Transverse colon (tissue), 3 donors: Measurements from ENCODE around the gene PITPNC1.

Experiments
- CTCF ChIP-seq, 5 experiments: fragments of 200-600 bp in 3 of 5; fragments of 450-650 bp in 2 of 5; sonication (generic) in 3 of 5; IDR thresholded peaks; 1 replicate in 2 of 5; 2 replicates in 3 of 5; pipeline ENCODE4 v1.5.1; 2016 to 2017; ENCODE audit warnings: antibody characterized with exemption in 5 of 5, inconsistent platforms in 3 of 5, mild to moderate bottlenecking in 2 of 5, moderate library complexity in 1 of 5
- POLR2A ChIP-seq: fragments of 450-650 bp; IDR thresholded peaks from one replicate; pipeline ENCODE4 v1.6.1; 2016; ENCODE audit warnings: antibody characterized with exemption, mild to moderate bottlenecking, moderate library complexity

GRCh38 chr17:67676305-67676704 is 299.2 kb downstream of the PITPNC1 start:
- TF ChIP-seq POLR2A (no peak), CTCF (IDR thresholded peaks at IDR 0.05) (no peak)
